Breast epithelium (tissue), 3 donors: ENCODE measurements around the gene CRYBG3.

ENCODE experiments used
- POLR2AphosphoS5 ChIP-seq, 3 donors: sonication (generic); formaldehyde crosslinking; IDR thresholded peaks; one replicate each; pipeline ENCODE4 v1.6.1; 2017; ENCODE audit warnings: antibody characterized with exemption in 3 of 3
- TF ChIP-seq, protein P1 (sequence below), 3 donors: fragments of 450-650 bp; IDR thresholded peaks; one replicate each; pipeline ENCODE4 v1.5.1; 2016 to 2017; ENCODE audit warnings: antibody characterized with exemption in 3 of 3, mild to moderate bottlenecking in 3 of 3, moderate library complexity in 3 of 3

DNA sequence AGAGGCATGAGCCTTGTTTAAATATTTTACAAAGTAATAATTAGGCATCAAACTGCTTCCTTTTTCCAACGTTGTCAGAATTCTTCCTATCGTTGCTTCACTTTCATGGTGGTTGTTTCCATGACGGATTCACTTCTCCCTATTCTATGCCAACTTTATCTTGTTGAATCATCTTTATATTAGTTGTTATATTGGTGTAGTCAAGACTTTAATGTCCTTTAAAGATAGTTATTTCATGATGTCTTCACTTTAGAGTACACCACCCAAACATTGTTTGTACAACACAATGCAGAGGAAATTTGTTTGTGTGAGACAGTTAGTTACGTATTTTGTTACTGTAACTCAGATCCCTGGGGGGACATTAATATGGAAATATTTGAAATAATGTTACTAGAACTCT lies 61.9 kb downstream of the CRYBG3 start:
- TF ChIP-seq, protein P1, sequence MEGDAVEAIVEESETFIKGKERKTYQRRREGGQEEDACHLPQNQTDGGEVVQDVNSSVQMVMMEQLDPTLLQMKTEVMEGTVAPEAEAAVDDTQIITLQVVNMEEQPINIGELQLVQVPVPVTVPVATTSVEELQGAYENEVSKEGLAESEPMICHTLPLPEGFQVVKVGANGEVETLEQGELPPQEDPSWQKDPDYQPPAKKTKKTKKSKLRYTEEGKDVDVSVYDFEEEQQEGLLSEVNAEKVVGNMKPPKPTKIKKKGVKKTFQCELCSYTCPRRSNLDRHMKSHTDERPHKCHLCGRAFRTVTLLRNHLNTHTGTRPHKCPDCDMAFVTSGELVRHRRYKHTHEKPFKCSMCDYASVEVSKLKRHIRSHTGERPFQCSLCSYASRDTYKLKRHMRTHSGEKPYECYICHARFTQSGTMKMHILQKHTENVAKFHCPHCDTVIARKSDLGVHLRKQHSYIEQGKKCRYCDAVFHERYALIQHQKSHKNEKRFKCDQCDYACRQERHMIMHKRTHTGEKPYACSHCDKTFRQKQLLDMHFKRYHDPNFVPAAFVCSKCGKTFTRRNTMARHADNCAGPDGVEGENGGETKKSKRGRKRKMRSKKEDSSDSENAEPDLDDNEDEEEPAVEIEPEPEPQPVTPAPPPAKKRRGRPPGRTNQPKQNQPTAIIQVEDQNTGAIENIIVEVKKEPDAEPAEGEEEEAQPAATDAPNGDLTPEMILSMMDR (IDR thresholded peaks at IDR 0.05): no peak
- no peak for TF ChIP-seq POLR2AphosphoS5 (IDR thresholded peaks at IDR 0.05)
